ENCODE measurements around the gene NEK1. TPM values are rescaled to one million over a fixed set of nuclear protein-coding genes. Genes with fewer than 3 reads are reported as not detected.

NEK1 gene
- total RNA-seq, 1 donor from 2014 or later = 15.5 TPM

DNA sequence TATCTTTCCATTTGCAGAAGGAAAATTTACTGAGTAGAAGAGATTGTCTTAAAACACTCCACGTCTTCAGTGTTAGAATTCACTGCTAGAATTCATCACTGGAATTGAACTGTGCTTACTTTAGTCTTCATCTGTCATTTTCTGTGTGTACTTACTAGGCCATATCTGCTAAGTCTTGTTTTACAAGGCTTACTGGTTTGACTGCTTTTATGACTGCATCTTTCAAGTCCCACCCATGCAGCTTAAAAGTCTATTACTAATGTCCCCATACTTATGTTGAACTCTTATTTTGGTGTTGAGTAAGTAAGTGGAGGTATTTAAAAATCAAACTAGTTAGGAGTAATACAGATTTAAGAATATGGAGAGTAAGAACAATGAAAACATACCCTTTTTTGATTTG is 22.6 kb upstream of the NEK1 start:
- no peak for DNase-seq
- Histone ChIP-seq H3K27ac (replicated peaks) (peak overlapping the region; percentile 3), H3K9me3 (replicated peaks) (no peaks in the 10 kb centered on the region), H3K36me3 (peaks cover 39% of the 10 kb centered on the region), H3K4me1 (peaks cover 39% of the 10 kb centered on the region), H3K27me3 (ENCODE audit: low read depth) (no peaks in the 10 kb centered on the region), H3K4me3 (no peak overlapping the region)
- intact Hi-C loops (cut with micrococcal nuclease) = no loop called here
- TF ChIP-seq, protein P1, sequence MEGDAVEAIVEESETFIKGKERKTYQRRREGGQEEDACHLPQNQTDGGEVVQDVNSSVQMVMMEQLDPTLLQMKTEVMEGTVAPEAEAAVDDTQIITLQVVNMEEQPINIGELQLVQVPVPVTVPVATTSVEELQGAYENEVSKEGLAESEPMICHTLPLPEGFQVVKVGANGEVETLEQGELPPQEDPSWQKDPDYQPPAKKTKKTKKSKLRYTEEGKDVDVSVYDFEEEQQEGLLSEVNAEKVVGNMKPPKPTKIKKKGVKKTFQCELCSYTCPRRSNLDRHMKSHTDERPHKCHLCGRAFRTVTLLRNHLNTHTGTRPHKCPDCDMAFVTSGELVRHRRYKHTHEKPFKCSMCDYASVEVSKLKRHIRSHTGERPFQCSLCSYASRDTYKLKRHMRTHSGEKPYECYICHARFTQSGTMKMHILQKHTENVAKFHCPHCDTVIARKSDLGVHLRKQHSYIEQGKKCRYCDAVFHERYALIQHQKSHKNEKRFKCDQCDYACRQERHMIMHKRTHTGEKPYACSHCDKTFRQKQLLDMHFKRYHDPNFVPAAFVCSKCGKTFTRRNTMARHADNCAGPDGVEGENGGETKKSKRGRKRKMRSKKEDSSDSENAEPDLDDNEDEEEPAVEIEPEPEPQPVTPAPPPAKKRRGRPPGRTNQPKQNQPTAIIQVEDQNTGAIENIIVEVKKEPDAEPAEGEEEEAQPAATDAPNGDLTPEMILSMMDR (IDR thresholded peaks at IDR 0.05; ENCODE audit: borderline replicate concordance) = no peak

DNA sequence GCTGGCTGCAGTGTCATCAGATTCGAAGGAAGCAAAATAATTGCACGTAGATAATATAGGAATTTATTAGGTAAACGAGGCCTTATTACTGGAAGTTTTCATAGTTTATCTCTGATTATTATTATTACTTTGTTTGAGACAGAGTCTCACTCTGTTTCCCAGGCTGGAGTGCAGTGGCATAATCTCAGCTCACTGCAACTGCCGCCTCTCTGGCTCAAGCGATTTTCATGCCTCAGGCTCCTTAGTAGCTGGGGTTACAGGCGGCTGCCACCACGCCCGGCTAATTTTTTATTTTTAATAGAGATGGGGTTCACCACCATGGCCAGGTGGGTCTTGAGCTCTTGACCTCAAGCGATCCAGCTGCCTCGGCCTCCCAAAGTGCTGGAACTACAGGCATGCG is 20.5 kb upstream of the NEK1 start:
- no peak overlapping the region for H3K27ac ChIP-seq (replicated peaks)
- no peaks in the 10 kb centered on the region for H3K27me3 ChIP-seq (ENCODE audit: low read depth)
- no peak overlapping the region for H3K4me3 ChIP-seq
- peaks cover 20% of the 10 kb centered on the region for H3K36me3 ChIP-seq
- no peaks in the 10 kb centered on the region for H3K9me3 ChIP-seq (replicated peaks)
- intact Hi-C loops (cut with micrococcal nuclease) = no loop called here
- DNase-seq = no peak
- peaks cover 42% of the 10 kb centered on the region for H3K4me1 ChIP-seq
- TF ChIP-seq, protein P1 (IDR thresholded peaks at IDR 0.05; ENCODE audit: borderline replicate concordance) = no peak

DNA sequence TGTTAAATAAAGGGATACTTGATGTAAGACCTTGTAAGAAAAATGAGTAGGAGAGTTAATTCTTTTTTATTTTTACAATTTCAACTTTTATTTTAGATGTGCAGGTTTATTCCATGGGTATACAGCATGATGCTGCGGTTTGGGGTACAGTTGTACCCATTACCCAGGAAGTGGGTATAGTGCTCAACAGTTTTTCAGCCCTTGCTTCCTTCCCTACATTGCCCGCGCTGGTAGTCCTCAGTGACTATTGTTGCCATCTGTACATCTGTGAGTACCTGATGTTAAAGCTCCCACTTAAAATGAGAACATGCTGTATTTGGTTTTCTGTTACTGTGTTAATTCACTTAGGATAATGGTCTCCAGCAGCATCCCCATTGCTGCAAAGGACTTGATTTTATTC is 17.7 kb upstream of the NEK1 start:
- Histone ChIP-seq H3K27me3 (ENCODE audit: low read depth) (no peaks in the 10 kb centered on the region), H3K9me3 (replicated peaks) (no peaks in the 10 kb centered on the region), H3K36me3 (peaks cover 3% of the 10 kb centered on the region), H3K4me1 (peaks cover 71% of the 10 kb centered on the region), H3K4me3 (no peak overlapping the region), H3K27ac (replicated peaks) (peak overlapping the region; percentile 62)
- no peak for DNase-seq
- TF ChIP-seq, protein P1 (IDR thresholded peaks at IDR 0.05; ENCODE audit: borderline replicate concordance) = no peak
- intact Hi-C loops (cut with micrococcal nuclease) = no loop called here

DNA sequence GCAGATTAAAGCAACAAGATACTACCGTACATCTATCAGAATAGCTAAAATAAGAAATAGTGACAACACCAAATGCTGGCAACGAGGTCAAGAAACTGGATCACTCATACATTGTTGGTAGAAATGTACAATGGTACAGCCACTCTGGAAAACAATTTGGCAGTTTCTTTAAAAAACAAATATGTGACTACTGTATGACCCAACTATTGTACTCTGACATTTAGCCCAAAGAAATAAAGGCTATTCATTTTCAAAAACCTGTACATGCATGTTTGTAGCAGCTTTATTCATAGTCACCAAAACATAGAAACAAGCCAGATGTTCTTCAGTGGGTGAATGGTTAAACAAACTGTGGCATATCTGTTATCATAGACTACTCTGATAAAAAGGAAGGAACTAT is 16.2 kb upstream of the NEK1 start:
- no peak for DNase-seq
- no peak overlapping the region for H3K4me3 ChIP-seq
- intact Hi-C loops (cut with micrococcal nuclease) = no loop called here
- H3K4me1 ChIP-seq = peaks cover 65% of the 10 kb centered on the region
- no peaks in the 10 kb centered on the region for H3K9me3 ChIP-seq (replicated peaks)
- no peaks in the 10 kb centered on the region for H3K27me3 ChIP-seq (ENCODE audit: low read depth)
- peaks cover 3% of the 10 kb centered on the region for H3K36me3 ChIP-seq
- peak overlapping the region; percentile 62 for H3K27ac ChIP-seq (replicated peaks)
- TF ChIP-seq, protein P1 (IDR thresholded peaks at IDR 0.05; ENCODE audit: borderline replicate concordance) = no peak

DNA sequence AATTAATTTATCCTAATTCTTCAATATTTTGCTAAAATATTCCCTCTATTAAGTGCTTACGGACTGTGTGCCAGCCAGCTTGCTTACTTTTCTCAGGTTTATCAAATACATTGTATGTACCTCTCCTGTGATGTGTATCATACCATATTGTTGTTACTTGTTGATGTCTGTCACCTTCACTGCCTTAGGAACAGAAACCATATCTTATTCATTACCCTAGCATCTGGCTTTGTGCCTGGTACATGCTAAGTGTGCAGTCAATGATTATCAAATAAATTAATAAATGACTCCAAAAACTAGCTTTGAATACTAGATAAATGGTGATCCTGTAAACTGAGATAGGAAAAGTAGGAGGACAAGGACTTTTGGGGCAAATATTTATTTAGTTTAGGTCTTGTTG is 14.9 kb upstream of the NEK1 start:
- intact Hi-C loops (cut with micrococcal nuclease) = no loop called here
- TF ChIP-seq, protein P1 (IDR thresholded peaks at IDR 0.05; ENCODE audit: borderline replicate concordance) = no peak
- H3K4me3 ChIP-seq = no peak overlapping the region
- peak overlapping the region; percentile 62 for H3K27ac ChIP-seq (replicated peaks)
- H3K4me1 ChIP-seq = peaks cover 72% of the 10 kb centered on the region
- H3K9me3 ChIP-seq (replicated peaks) = no peaks in the 10 kb centered on the region
- no peaks in the 10 kb centered on the region for H3K27me3 ChIP-seq (ENCODE audit: low read depth)
- DNase-seq = no peak
- H3K36me3 ChIP-seq = peaks cover 3% of the 10 kb centered on the region

Data from left ventricle myocardium inferior (tissue), 1 donor.